GM12892 (cell line): Measurements from ENCODE around the gene YIF1B.

Experiments used
- POLR2A ChIP-seq: IDR thresholded peaks from 2 replicates; pipeline ENCODE4 v1.6.1; 2011; ENCODE audit warnings: low read depth, low read length, control low read depth
- TAF1 ChIP-seq: IDR thresholded peaks from 2 replicates; pipeline ENCODE4 v1.6.1; 2011; ENCODE audit warnings: low read depth, mild to moderate bottlenecking, control low read depth, low read length, borderline replicate concordance

DNA sequence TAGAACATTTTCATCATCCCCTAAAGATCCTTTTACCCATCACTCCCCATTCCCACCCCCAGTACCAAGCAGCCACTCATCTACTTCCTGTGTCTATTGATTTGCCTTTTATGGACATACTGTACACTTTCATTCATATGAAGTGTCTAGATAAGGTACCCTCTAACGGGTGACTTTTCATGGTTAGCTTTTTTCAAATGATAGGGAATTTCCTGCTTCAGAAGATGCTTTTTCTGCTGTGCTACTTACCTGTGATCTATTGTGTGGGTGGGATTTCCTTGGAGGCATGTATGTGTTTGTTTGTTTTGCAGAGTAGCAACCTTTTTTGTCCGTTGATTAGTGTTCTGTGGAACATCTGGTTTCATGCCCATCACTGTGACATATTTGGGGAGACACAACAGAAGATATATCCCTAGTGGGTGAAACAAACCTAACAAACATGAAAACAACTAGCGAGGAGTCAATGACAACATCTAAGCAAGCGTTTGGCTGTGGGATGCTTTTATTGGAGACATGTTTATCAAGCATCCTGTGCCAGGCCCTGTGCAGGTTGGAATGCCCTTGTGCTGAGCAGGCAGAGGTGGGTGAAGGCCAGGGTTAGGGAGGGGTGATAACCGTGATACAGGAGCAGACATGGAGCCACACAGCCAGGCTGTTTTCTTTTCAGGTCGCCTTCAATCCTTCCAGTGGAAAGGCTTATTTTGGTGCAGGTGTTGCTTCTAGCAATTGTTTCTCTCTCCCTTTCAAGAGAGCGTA is 33.8 kb downstream of the YIF1B start:
- TF ChIP-seq TAF1: no peak
- TF ChIP-seq POLR2A: no peak
